HUES48 (cell line): ENCODE data around the gene AAR2.

Experiments used
- H3K27ac ChIP-seq: one replicate; pipeline ENCODE4 v1.7.0; 2013; ENCODE audit warnings: low read depth, low read length, inconsistent platforms
- H3K27me3 ChIP-seq: 2 replicates; pipeline ENCODE4 v1.6.1; 2013; ENCODE audit warnings: mild to moderate bottlenecking, low read length; ENCODE audit not compliant: control insufficient read depth, insufficient read depth
- H3K36me3 ChIP-seq: 2 replicates; pipeline ENCODE4 v1.6.1; 2013; ENCODE audit warnings: low read length; ENCODE audit not compliant: control insufficient read depth, insufficient read depth
- H3K4me1 ChIP-seq: 2 replicates; pipeline ENCODE4 v1.6.1; 2013; ENCODE audit warnings: mild to moderate bottlenecking, low read length; ENCODE audit not compliant: control insufficient read depth, insufficient read depth
- H3K4me3 ChIP-seq: 2 replicates; pipeline ENCODE4 v1.5.1; 2013; ENCODE audit warnings: mild to moderate bottlenecking, low read depth, low read length
- H3K9ac ChIP-seq: 2 replicates; pipeline ENCODE4 v1.6.1; 2013; ENCODE audit warnings: mild to moderate bottlenecking, low read depth, low read length, moderate library complexity
- H3K9me3 ChIP-seq: 2 replicates; pipeline ENCODE4 v1.6.1; 2013; ENCODE audit warnings: low read length; ENCODE audit not compliant: control insufficient read depth, insufficient read depth

AAR2 gene

GRCh38 chr20:36206068-36206467, 30.2 kb upstream of the AAR2 start:
- Histone ChIP-seq H3K4me3 (no peak overlapping the region), H3K36me3 (0 out of 2 replicates have a peak, but pooled peaks cover under 1% of the 10 kb centered on the region), H3K27ac (no peak overlapping the region), H3K9me3 (no peaks in the 10 kb centered on the region), H3K4me1 (no peaks in the 10 kb centered on the region), H3K9ac (no peak overlapping the region), H3K27me3 (no peaks in the 10 kb centered on the region)

- Histone ChIP-seq H3K27me3 (no peaks in the 10 kb centered on the region), H3K36me3 (no peaks in the 10 kb centered on the region), H3K4me3 (no peak overlapping the region), H3K9ac (no peak overlapping the region), H3K4me1 (no peaks in the 10 kb centered on the region), H3K27ac (no peak overlapping the region), H3K9me3 (no peaks in the 10 kb centered on the region)
Measured at GRCh38 chr20:36206641-36207040, 29.6 kb upstream of the AAR2 start.

GRCh38 chr20:36207602-36208001, 28.7 kb upstream of the AAR2 start:
- 0 out of 2 replicates have a peak, but pooled peaks cover 2% of the 10 kb centered on the region for H3K36me3 ChIP-seq
- no peaks in the 10 kb centered on the region for H3K27me3 ChIP-seq
- H3K9ac ChIP-seq = no peak overlapping the region
- no peaks in the 10 kb centered on the region for H3K9me3 ChIP-seq
- H3K27ac ChIP-seq = no peak overlapping the region
- H3K4me3 ChIP-seq = no peak overlapping the region
- no peaks in the 10 kb centered on the region for H3K4me1 ChIP-seq

- no peaks in the 10 kb centered on the region for H3K9me3 ChIP-seq
- H3K36me3 ChIP-seq = 0 out of 2 replicates have a peak, but pooled peaks cover 2% of the 10 kb centered on the region
- H3K4me3 ChIP-seq = no peak overlapping the region
- no peak overlapping the region for H3K27ac ChIP-seq
- no peaks in the 10 kb centered on the region for H3K4me1 ChIP-seq
- no peak overlapping the region for H3K9ac ChIP-seq
- H3K27me3 ChIP-seq = no peaks in the 10 kb centered on the region
Measured at GRCh38 chr20:36208257-36208656, 28.0 kb upstream of the AAR2 start.

GRCh38 chr20:36210436-36211021, 25.7 kb upstream of the AAR2 start:
- Histone ChIP-seq H3K9ac (no peak overlapping the region), H3K27ac (no peak overlapping the region), H3K27me3 (no peaks in the 10 kb centered on the region), H3K9me3 (no peaks in the 10 kb centered on the region), H3K4me1 (no peaks in the 10 kb centered on the region), H3K4me3 (no peak overlapping the region), H3K36me3 (0 out of 2 replicates have a peak, but pooled peaks cover 2% of the 10 kb centered on the region)

GRCh38 chr20:36213362-36213761, 22.9 kb upstream of the AAR2 start:
- Histone ChIP-seq H3K9me3 (no peaks in the 10 kb centered on the region), H3K9ac (no peak overlapping the region), H3K4me1 (no peaks in the 10 kb centered on the region)

GRCh38 chr20:36214684-36215256, 21.5 kb upstream of the AAR2 start:
- Histone ChIP-seq H3K9me3 (no peaks in the 10 kb centered on the region), H3K4me3 (no peak overlapping the region), H3K27ac (no peak overlapping the region), H3K4me1 (no peaks in the 10 kb centered on the region), H3K27me3 (no peaks in the 10 kb centered on the region), H3K36me3 (0 out of 2 replicates have a peak, but pooled peaks cover 2% of the 10 kb centered on the region), H3K9ac (no peak overlapping the region)

More at GRCh38 chr20:36213362-36213761, 22.9 kb upstream of the AAR2 start:
- Histone ChIP-seq H3K27ac (no peak overlapping the region), H3K27me3 (no peaks in the 10 kb centered on the region), H3K36me3 (0 out of 2 replicates have a peak, but pooled peaks cover 2% of the 10 kb centered on the region), H3K4me3 (no peak overlapping the region)

- Histone ChIP-seq H3K36me3 (0 out of 2 replicates have a peak, but pooled peaks cover 2% of the 10 kb centered on the region), H3K9me3 (no peaks in the 10 kb centered on the region), H3K9ac (no peak overlapping the region), H3K4me3 (no peak overlapping the region), H3K27ac (no peak overlapping the region), H3K27me3 (no peaks in the 10 kb centered on the region), H3K4me1 (no peaks in the 10 kb centered on the region)
Measured at GRCh38 chr20:36215778-36216177, 20.5 kb upstream of the AAR2 start.

- H3K36me3 ChIP-seq = 0 out of 2 replicates have a peak, but pooled peaks cover 2% of the 10 kb centered on the region
- no peak overlapping the region for H3K9ac ChIP-seq
- H3K4me3 ChIP-seq = no peak overlapping the region
- no peaks in the 10 kb centered on the region for H3K4me1 ChIP-seq
- no peaks in the 10 kb centered on the region for H3K27me3 ChIP-seq
- H3K9me3 ChIP-seq = no peaks in the 10 kb centered on the region
- H3K27ac ChIP-seq = no peak overlapping the region
Measured at GRCh38 chr20:36216314-36217025, 19.8 kb upstream of the AAR2 start.

GRCh38 chr20:36217226-36217625, 19.1 kb upstream of the AAR2 start:
- Histone ChIP-seq H3K36me3 (peaks cover 6% of the 10 kb centered on the region; the same call in 1 of the 2 replicates), H3K27me3 (no peaks in the 10 kb centered on the region), H3K9me3 (no peaks in the 10 kb centered on the region), H3K4me3 (no peak overlapping the region), H3K4me1 (no peaks in the 10 kb centered on the region), H3K9ac (no peak overlapping the region), H3K27ac (no peak overlapping the region)
